Right lobe of liver (tissue), 6 donors: ENCODE measurements around the gene MAP3K1. TPM values are rescaled to one million over a fixed set of nuclear protein-coding genes. Genes with fewer than 3 reads are reported as not detected.
A peak's percentile ranks its signal among the peaks of the same experiment; 100 is the strongest.

Experiments
- ATAC-seq, 4 donors: fragments of 200-7000 bp; cut with Tn5 transposase; one replicate each; pipeline ENCODE4 v1.9.1; 2020; ENCODE audit warnings: mild to moderate bottlenecking in 4 of 4, moderate library complexity in 4 of 4
- DNase-seq, 3 donors: peaks; one replicate each; pipeline ENCODE4 v3.0.0-alpha.2; 2020
- H3K27ac ChIP-seq, 3 donors: fragments of 200-600 bp; one replicate each; pipeline ENCODE4 v1.8.0; 2022
- H3K27me3 ChIP-seq, 2 donors: fragments of 200-600 bp; one replicate each; pipeline ENCODE4 v1.8.0; 2022
- H3K36me3 ChIP-seq, 4 donors: fragments of 200-600 bp; sonication (generic) in 1 of 4; one replicate each; pipeline versions ENCODE4 v1.5.1 to v1.8.0; 2017 to 2022; ENCODE audit warnings: control low read depth in 1 of 4
- H3K4me1 ChIP-seq, 4 donors: fragments of 200-600 bp; sonication (generic) in 1 of 4; one replicate each; pipeline versions ENCODE4 v1.5.1 to v1.8.0; 2017 to 2022; ENCODE audit warnings: control low read depth in 1 of 4
- H3K4me3 ChIP-seq, 3 donors: fragments of 200-600 bp; one replicate each; pipeline ENCODE4 v1.8.0; 2022
- H3K9me3 ChIP-seq, 4 donors: fragments of 200-600 bp; sonication (generic) in 1 of 4; one replicate each; pipeline versions ENCODE4 v1.5.1 to v1.8.0; 2017 to 2022; ENCODE audit warnings: control low read depth in 1 of 4
- CTCF ChIP-seq, 4 donors: fragments of 200-600 bp in 3 of 4; fragments of 450-650 bp in 1 of 4; IDR thresholded peaks; one replicate each; pipeline versions ENCODE4 v1.5.1 to v1.8.0; 2016 to 2022; ENCODE audit warnings: antibody characterized with exemption in 4 of 4, mild to moderate bottlenecking in 2 of 4
- POLR2A ChIP-seq: fragments of 450-650 bp; IDR thresholded peaks from one replicate; pipeline ENCODE4 v1.6.1; 2017; ENCODE audit warnings: antibody characterized with exemption, mild to moderate bottlenecking
- WGBS: methylation state at CpG from one replicate; pipeline ENCODE4 v1.1.6; 2018; ENCODE audit warnings: low coverage, low lambda C conversion rate; ENCODE audit not compliant: insufficient coverage; ENCODE audit errors: missing lambda C conversion rate; 5-methylcytosine and 5-hydroxymethylcytosine counted together
- intact Hi-C, 2 donors: fragments of 100-400 bp; cut with DNase I; formaldehyde crosslinking; loops; one replicate each; pipeline versions ENCODE4 v1.11.2 to v1.14.1; 2022
- long read RNA-seq: library from polyadenylated mRNA; unstranded; transcript quantifications from one replicate; pipeline ENCODE4 v2.0.0, GENCODE V29; 2019
- total RNA-seq, 6 experiments: library from RNA; depleted of rRNA in 2 of 6; stranded (reverse); fragments of >200 nt in 2 of 6; fragmentation: NEBNext Ultra II Directional in 3 of 6; extraction: Animal tissue kit (Norgen Biotek cat#: 25700) in 3 of 6; gene quantifications; one replicate each; pipeline versions ENCODE4 v1.1.0 to v1.2.4, GENCODE V29; 2016 to 2023
- donor health status: DM: no; HTN: yes; CAD: no.
- donor health status: DM: no; HTN: no; CAD: no.
- donor health status: DM: no; HTN: no; CAD: no.
- donor health status: DM: no; HTN: yes; CAD: no.
- donor health status: DM: no; HTN: yes; CAD: no.

MAP3K1 gene
- 10 to 100 TPM in 1 of 6 experiments, 1 to 10 TPM in 5; 6.3 to 10.3 (median 8.3) TPM for total RNA-seq
- long read RNA-seq: 0 reads

DNA sequence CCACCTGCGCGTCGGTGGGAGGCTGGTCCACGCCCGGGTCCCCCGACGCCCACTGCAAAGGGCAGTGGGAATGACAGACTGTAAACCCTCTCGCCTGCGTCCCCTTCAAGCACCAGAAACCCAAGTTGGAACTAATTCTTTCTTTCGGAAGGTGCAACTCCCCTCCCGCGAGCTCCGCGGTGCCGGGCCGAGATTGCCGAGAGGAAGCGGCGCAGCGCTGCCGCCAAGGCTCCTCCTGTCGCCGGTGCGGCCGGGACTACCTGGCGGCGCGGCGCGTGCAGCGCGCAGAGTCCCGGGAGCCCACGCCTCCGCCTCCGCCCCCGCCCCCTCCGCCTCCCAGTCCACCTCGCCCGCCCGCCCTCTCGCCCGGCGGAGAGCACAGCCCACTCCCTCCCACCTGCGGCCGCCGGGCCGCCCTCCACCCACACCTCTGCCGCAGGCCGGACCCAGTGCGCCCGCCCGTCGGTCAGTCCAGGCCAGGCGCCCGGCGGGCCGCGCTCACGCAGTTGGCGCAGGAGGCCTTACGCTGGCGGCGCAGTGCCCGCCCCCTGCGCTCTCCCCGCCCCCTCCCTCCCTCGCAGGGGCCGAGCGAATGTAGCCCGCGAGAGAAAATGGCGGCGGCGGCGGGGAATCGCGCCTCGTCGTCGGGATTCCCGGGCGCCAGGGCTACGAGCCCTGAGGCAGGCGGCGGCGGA is at the start of gene MAP3K1:
TSS of gene MAP3K1 (plus strand) at position 587 of the 695 bp plus-strand sequence. CDS start at position 612, 25 bp downstream.
- TF ChIP-seq POLR2A (peak; percentile 60), CTCF (IDR thresholded peaks at IDR 0.05) (peak in 1 of 4 donors; percentile 15)
- intact Hi-C loops: no loop called here
- peak; percentile 92 to 95 (median 95) for DNase-seq
- ATAC-seq: peak; percentile 76 to 94 (median 86)
- peak within 1 kb of the TSS; percentile 91 to 97 (median 95) for H3K27ac ChIP-seq
- peaks cover 0 to 19% (median 5%) of the 10 kb centered on the region in 4 donors for H3K4me1 ChIP-seq
- H3K4me3 ChIP-seq: peak within 1 kb of the TSS; percentile 54 to 81 (median 78)
- WGBS: 1% methylated on average over 20 of the region's 87 CpGs
- H3K36me3 ChIP-seq: no peaks in the 10 kb centered on the region
- no peaks in the 10 kb centered on the region for H3K27me3 ChIP-seq
- H3K9me3 ChIP-seq: no peaks in the 10 kb centered on the region

GRCh38 chr5:56766926-56767325 is 48.4 kb upstream of the MAP3K1 start:
- 75% methylated on average over 3 of the region's 3 CpGs for WGBS
- ATAC-seq (no peak), DNase-seq (no peak)
- Histone ChIP-seq H3K27me3 (no peaks in the 10 kb centered on the region), H3K36me3 (no peaks in the 10 kb centered on the region), H3K9me3 (no peaks in the 10 kb centered on the region), H3K27ac (no peak overlapping the region), H3K4me1 (no peaks in the 10 kb centered on the region), H3K4me3 (no peak overlapping the region)
- intact Hi-C loops: no loop called here
- TF ChIP-seq POLR2A: no peak
- no peak for TF ChIP-seq CTCF (IDR thresholded peaks at IDR 0.05)

- WGBS: 76% methylated on average over 5 of the region's 5 CpGs
- no peak overlapping the region for H3K27ac ChIP-seq
- H3K27me3 ChIP-seq: no peaks in the 10 kb centered on the region
- TF ChIP-seq CTCF (IDR thresholded peaks at IDR 0.05) (no peak), POLR2A (no peak)
- intact Hi-C loops: no loop called here
- ATAC-seq: no peak
- no peaks in the 10 kb centered on the region for H3K4me1 ChIP-seq
- no peak overlapping the region for H3K4me3 ChIP-seq
- H3K36me3 ChIP-seq: no peaks in the 10 kb centered on the region
- H3K9me3 ChIP-seq: no peaks in the 10 kb centered on the region
- DNase-seq: no peak
These were observed 45.3 kb upstream of the MAP3K1 start for GRCh38 chr5:56769875-56770604.

- intact Hi-C loops: no loop called here
- ATAC-seq (no peak), DNase-seq (no peak)
- Histone ChIP-seq H3K27ac (no peak overlapping the region), H3K4me1 (no peaks in the 10 kb centered on the region), H3K9me3 (no peaks in the 10 kb centered on the region), H3K36me3 (no peaks in the 10 kb centered on the region), H3K27me3 (no peaks in the 10 kb centered on the region), H3K4me3 (no peak overlapping the region)
- TF ChIP-seq CTCF (IDR thresholded peaks at IDR 0.05): no peak
- TF ChIP-seq POLR2A: no peak
- WGBS: 90% methylated on average over 3 of the region's 6 CpGs
These were observed 42.6 kb upstream of the MAP3K1 start for GRCh38 chr5:56772767-56773166.
